SK-N-MC (cell line): Measurements from ENCODE around the gene IQSEC1.

Experiments
- DNase-seq: peaks from one replicate; pipeline ENCODE4 v3.0.0-alpha.2; 2011; ENCODE audit warnings: low read depth, low spot score
- H3K27ac ChIP-seq: fragments of 200-600 bp; sonication (generic); 2 replicates; pipeline ENCODE4 v1.5.1; 2016; ENCODE audit warnings: mixed run types
- H3K36me3 ChIP-seq: fragments of 200-600 bp; sonication (generic); 2 replicates; pipeline ENCODE4 v1.6.1; 2017; ENCODE audit warnings: antibody characterized with exemption, low read length, mixed read lengths; ENCODE audit not compliant: insufficient read depth
- H3K4me3 ChIP-seq: fragments of 200-600 bp; sonication (generic); 2 replicates; pipeline ENCODE4 v1.5.1; 2016
- H3K9ac ChIP-seq: fragments of 200-600 bp; sonication (generic); 2 replicates; pipeline ENCODE4 v1.8.0; 2017; ENCODE audit warnings: mixed run types, mixed read lengths; ENCODE audit not compliant: insufficient read length
- H3K9me3 ChIP-seq: fragments of 200-600 bp; sonication (generic); 2 replicates; pipeline ENCODE4 v1.6.1; 2017; ENCODE audit warnings: low read depth, mild to moderate bottlenecking, antibody characterized with exemption, low read length, moderate library complexity, mixed read lengths
- EZH2 ChIP-seq: fragments of 200-600 bp; sonication (generic); IDR thresholded peaks from one replicate; pipeline ENCODE4 v1.6.1; 2017; ENCODE audit warnings: antibody characterized with exemption
- FOXP2 ChIP-seq: optimal IDR thresholded peaks from 2 replicates; pipeline ENCODE3; 2011; ENCODE audit warnings: mild to moderate bottlenecking, moderate library complexity; ENCODE audit not compliant: insufficient read depth; ENCODE audit errors: extremely low read length, control extremely low read depth
- POLR2AphosphoS5 ChIP-seq: IDR thresholded peaks from 2 replicates; pipeline ENCODE4 v1.6.1; 2012; ENCODE audit warnings: mild to moderate bottlenecking, low read depth, low read length, borderline replicate concordance

IQSEC1 gene

DNA sequence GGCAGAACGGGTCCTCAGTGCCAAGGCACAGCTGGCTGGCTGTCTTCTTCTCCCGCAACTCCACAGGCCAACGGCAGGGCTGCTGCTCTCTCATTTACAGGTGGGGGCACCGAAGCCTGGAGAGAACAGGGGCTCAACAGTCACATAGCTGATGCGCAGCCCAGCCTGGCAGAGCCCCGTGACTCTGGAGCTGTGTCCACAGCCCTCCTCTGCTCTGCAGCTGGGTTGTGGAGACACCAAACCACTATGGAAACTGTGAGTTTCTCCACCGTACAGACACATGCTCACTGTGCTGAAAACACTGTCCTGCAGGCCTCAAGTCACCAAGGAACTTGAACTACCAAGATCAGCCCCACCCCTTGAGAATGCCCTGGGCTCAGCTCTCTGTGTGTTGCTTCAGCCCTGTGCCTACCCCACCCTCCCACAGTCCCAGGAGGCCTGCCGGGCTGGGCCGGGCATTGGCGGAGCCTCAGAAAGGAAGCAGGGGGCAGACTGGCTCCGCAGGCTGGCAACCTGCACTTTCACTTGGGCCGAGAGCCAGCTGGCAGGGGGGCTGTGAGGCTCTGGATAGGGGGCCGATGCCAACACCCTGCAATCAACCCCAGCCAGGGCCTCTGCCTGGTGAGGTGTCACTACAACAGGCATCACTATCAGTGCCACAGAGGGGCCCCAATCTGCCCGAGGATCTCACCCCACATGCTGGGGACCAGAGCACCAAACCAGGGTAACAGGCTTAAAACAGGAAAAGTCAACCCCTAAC, 118.2 kb downstream of the IQSEC1 start:
- no peak for DNase-seq
- H3K4me3 ChIP-seq = no peak overlapping the region; the same call in 1 of the 2 replicates
- no peak overlapping the region for H3K9ac ChIP-seq
- TF ChIP-seq EZH2 (no peak), POLR2AphosphoS5 (no peak), FOXP2 (no peak)
- no peaks in the 10 kb centered on the region for H3K9me3 ChIP-seq
- no peaks in the 10 kb centered on the region for H3K36me3 ChIP-seq
- no peak overlapping the region for H3K27ac ChIP-seq

DNA sequence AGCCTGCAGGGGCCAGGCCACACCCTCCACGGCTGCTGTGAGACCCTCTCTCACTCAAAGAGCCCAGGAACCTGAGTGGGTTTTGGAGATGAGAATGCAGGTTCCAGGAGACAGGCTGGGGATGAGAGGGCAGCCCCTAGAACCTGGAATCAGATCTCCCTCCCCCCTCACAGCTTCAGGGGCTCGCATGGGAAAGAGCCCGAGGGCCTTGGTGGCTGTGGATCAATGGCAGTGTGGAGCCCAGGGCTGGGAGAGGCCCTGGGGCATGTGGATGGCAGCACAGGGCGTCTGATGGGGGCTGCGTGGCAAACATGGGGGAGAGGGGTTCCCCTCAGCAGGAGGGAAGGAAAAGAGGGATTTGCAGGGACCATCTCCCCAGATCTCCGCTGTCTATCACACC, 119.0 kb downstream of the IQSEC1 start:
- TF ChIP-seq POLR2AphosphoS5 = no peak
- no peak for TF ChIP-seq EZH2
- TF ChIP-seq FOXP2 = no peak
- no peak overlapping the region for H3K9ac ChIP-seq
- no peak overlapping the region for H3K27ac ChIP-seq
- no peak overlapping the region for H3K4me3 ChIP-seq
- H3K36me3 ChIP-seq = no peaks in the 10 kb centered on the region
- H3K9me3 ChIP-seq = no peaks in the 10 kb centered on the region
- DNase-seq = no peak

DNA sequence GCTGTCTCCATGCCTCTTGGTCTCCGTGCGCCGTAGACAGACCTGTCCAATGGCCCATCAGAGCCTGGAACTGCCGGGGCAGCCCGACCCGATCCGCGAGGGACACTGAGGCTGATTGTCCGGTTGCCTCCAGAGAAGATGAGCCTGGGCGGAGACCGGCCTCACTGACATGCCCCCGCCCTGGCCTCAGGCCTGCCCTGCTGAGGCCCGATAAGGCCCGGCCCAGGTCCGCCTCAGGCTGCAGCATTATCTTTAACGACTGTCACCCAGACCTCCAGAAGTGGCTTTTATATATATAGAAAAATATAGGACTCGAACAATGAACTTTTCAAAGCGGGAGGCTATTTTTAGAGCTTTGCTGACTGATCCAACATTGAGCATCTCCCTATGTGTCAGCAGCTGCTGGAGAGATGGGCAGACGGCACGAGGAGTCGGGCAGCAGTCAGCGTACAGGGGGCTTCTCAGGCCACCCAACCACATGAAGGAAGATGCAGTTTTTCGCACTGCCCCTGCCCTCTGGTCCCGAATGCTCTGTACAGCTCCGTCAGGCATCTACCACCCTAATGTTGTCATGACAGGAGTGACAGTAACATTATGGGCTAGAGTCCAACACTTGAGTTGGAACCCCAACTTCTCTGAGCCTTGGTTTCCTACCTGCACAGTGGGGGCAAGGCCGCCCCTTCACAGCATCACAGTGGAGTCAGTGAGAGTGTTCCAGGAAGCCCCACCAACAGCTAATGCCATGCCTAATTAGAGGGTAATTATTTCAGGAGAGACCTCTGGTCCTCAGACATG, 119.8 kb downstream of the IQSEC1 start:
- Histone ChIP-seq H3K9ac (no peak overlapping the region), H3K4me3 (no peak overlapping the region), H3K27ac (no peak overlapping the region), H3K9me3 (no peaks in the 10 kb centered on the region), H3K36me3 (no peaks in the 10 kb centered on the region)
- TF ChIP-seq POLR2AphosphoS5 (no peak), FOXP2 (no peak), EZH2 (no peak)
- no peak for DNase-seq

DNA sequence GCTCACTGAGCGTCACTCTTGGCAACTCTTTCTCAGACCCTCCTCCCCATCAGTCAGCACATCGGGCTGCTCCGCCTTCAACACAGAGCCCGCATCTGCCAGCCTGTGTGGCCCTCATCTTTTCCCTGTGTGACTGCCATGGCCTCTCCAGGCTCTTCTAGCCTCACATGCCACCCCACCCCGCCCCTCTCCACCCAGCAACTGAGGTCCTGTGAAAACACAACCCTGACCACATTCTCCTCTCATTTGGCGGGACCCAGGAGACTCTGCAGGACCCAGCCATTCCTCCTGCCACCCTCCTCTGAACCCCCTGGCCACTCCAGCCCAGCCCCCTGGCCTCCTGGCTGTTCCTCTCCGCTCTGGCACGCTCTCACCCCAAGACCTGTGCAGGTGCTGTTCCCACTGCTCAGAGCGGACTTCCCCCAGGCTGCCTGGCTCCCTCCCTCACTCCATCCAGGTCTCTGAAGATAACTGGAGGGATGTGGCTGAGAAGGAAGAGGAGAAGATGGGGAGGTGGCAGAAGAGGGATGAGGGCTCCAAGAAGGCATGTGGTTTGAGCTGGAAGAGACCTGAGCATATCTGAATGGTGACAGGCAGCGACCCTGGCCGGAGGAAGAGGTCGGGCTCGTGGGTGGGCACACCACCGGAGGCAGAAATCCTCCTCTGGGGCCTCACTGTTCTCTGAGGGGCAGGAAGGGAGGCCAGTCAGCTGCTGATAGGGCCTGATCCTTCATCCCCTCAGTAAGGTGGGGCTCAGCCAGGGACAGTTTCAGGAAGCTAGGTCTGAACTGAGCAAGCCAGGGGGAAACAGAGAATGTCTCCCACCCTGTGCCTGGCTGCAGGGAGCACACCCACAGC, 120.7 kb downstream of the IQSEC1 start:
- no peak overlapping the region for H3K27ac ChIP-seq
- no peak for DNase-seq
- TF ChIP-seq EZH2 = no peak
- H3K4me3 ChIP-seq = no peak overlapping the region
- no peaks in the 10 kb centered on the region for H3K36me3 ChIP-seq
- no peaks in the 10 kb centered on the region for H3K9me3 ChIP-seq
- no peak overlapping the region for H3K9ac ChIP-seq

DNA sequence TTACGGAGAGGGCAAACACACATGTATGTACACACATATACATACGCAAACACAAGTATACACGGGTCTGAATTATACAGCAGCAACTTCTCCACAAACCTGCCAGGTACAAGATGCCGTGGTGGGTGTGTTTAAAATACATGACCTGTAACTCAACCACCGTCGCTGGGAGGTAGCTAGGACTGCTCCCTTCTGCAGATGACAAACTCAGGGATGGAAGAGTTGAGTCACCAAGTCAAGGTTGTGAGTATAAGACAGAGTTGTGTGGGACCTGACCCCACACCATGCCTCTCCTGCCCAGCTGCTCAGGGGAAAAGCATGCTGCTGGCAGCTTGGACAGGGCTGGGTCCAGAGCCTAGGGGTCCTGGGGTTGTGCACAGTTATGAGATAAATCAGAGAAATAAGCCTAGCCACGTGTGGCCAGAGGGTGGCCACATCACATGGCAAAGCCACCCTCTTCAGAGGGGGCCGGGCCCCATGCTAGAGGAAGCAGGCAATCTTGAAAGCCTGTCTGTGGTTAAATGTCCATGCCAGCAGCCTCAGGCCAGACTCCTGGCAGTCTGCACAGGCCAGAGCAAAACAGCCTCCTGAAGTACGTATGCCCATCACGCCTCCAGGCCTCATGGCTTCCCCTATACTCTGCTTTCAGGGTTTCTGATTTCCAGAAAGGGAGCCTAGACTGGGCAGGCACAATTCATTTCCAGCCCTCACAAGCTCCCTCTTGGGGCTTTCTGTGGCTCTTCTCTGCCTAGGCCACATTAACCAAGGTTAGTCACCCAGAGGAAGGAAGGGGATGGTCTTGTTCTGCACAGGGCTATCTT, 124.1 kb downstream of the IQSEC1 start:
- no peaks in the 10 kb centered on the region for H3K36me3 ChIP-seq
- DNase-seq = no peak
- no peak overlapping the region for H3K27ac ChIP-seq
- H3K9ac ChIP-seq = no peak overlapping the region
- TF ChIP-seq POLR2AphosphoS5 (no peak), FOXP2 (no peak), EZH2 (no peak)
- no peaks in the 10 kb centered on the region for H3K9me3 ChIP-seq
- H3K4me3 ChIP-seq = no peak overlapping the region

DNA sequence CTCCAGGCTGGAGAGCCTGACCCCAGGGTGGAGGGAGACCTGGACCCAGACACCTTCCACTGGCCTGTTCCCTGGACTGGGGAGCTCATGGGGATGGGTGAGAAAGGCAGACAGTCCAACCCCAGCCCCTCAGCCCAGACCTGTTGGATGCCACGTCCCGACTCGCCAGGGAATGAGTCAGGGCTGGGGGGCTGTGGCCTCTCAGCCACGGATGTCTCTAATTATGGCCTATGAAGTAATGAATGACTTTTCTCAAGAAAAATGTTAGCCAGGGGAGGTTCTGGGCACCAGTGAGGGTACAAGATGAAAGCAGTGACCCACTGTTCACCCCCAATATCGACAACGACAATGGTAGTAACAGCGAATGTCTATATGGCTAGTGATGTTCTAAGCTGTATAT, 124.9 kb downstream of the IQSEC1 start:
- TF ChIP-seq FOXP2 (no peak), EZH2 (no peak), POLR2AphosphoS5 (no peak)
- DNase-seq = no peak
- H3K9ac ChIP-seq = no peak overlapping the region
- no peaks in the 10 kb centered on the region for H3K9me3 ChIP-seq
- no peak overlapping the region for H3K4me3 ChIP-seq
- H3K36me3 ChIP-seq = no peaks in the 10 kb centered on the region
- no peak overlapping the region for H3K27ac ChIP-seq

DNA sequence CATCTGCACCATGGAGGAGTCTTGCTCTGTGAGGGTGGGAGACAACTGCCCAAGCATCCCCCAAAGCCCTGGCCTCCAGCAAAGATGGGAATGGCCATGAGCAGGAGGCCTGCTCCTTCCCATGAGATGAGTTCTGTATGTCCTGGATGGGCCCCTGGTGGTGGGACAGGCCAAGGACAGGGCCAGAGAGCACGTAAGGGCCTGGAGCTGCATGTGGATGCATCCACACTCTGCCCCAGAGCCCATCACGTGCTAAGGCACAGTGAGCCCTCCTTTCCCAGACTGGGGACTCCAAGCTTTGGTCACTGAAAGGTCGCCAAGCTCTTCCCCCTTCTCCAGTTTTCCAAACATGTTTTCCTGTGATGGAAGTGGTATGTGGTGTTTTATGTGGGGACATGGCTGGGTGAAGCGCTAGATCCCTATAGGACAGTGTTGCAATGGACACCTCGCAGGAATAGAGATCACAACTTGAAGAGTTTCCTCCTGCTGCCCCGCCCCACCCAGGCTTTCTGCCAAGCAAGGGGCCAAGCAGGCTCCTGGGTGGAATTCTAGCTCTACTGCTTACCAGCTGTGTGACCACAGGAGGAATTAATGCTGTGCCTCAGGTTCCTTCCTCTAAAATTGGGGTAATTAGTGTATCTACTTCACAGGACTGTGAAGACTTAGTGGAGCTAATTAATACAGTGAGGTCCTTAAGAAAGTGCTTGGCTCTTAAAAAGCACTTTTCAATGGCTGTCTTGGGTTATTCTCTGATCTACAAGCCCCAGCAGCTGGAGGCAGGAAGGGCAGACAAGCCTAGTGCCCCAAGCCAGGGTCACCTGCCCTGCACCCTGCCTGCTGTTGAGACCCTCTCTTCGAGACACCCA, 125.5 kb downstream of the IQSEC1 start:
- no peak overlapping the region for H3K4me3 ChIP-seq
- no peak overlapping the region for H3K27ac ChIP-seq
- no peak for TF ChIP-seq EZH2
- no peak for TF ChIP-seq POLR2AphosphoS5
- no peak for TF ChIP-seq FOXP2
- no peaks in the 10 kb centered on the region for H3K9me3 ChIP-seq
- no peaks in the 10 kb centered on the region for H3K36me3 ChIP-seq
- H3K9ac ChIP-seq = no peak overlapping the region
- peak; percentile 24 for DNase-seq
